GM12872 (cell line): Measurements from ENCODE around the gene RYR2.

ENCODE experiments used
- TF ChIP-seq, protein P1 (sequence below): IDR thresholded peaks from 3 replicates; pipeline ENCODE4 v1.5.1; 2011; ENCODE audit warnings: low read depth, mild to moderate bottlenecking, low read length, moderate library complexity; ENCODE audit not compliant: insufficient read depth

Gene RYR2

DNA sequence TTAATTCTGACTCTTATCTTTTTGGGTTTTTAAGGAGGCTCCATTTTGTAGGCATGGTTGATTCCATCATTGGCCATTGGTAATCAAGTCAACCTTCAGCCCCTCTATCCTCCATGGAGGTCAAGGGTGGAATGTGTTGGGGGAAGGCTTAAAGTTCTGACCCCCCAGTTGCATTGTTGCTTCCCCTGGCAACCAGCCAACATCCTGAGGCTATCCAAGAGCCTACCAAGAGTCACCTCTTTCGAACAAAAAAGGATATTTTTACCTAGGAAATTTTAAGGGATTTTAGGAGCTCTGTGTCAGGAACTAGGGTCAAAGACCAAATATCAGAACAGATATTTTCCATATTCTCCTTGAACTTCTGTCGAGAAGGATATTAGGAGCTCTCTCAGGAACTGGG lies 251.8 kb downstream of the RYR2 start:
- TF ChIP-seq, protein P1, sequence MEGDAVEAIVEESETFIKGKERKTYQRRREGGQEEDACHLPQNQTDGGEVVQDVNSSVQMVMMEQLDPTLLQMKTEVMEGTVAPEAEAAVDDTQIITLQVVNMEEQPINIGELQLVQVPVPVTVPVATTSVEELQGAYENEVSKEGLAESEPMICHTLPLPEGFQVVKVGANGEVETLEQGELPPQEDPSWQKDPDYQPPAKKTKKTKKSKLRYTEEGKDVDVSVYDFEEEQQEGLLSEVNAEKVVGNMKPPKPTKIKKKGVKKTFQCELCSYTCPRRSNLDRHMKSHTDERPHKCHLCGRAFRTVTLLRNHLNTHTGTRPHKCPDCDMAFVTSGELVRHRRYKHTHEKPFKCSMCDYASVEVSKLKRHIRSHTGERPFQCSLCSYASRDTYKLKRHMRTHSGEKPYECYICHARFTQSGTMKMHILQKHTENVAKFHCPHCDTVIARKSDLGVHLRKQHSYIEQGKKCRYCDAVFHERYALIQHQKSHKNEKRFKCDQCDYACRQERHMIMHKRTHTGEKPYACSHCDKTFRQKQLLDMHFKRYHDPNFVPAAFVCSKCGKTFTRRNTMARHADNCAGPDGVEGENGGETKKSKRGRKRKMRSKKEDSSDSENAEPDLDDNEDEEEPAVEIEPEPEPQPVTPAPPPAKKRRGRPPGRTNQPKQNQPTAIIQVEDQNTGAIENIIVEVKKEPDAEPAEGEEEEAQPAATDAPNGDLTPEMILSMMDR, result no peak

DNA sequence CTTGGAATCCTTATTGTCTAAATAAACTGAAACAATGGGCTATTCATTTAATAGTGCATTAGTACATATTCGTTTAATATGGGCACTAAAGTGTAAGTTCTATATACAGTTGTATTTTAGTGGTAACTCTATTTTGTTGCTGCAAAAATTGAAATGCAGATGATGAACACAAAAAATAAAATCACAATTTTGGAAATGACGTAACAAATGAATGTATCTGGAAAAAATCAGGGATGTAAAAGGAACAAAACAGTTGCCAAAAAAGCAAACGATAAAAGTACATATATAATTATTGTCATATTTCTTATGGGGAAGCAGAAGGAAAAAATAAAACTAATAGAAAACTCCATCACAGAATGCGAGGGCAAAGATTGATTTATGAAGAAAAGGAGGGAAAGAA lies 254.9 kb downstream of the RYR2 start:
- TF ChIP-seq, protein P1, result no peak

DNA sequence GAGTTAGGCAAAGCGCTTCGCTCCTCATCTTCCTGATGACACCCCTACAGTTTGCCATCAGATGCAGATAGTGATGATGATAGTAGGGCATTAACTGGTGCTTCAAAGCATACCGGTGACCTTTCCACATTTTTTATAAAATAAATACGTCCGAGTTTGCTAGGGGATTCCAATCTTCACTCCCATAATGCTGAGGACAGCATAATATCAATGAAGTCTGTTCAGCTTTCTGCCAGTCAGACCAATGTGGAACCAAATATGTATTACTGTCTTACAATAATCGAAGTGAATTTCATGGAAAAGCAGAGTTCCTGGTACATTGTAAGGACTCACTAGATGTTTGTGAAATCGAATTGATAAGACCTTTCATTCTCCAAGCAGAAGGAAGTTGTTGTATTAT lies 258.7 kb downstream of the RYR2 start:
- TF ChIP-seq, protein P1, result no peak

DNA sequence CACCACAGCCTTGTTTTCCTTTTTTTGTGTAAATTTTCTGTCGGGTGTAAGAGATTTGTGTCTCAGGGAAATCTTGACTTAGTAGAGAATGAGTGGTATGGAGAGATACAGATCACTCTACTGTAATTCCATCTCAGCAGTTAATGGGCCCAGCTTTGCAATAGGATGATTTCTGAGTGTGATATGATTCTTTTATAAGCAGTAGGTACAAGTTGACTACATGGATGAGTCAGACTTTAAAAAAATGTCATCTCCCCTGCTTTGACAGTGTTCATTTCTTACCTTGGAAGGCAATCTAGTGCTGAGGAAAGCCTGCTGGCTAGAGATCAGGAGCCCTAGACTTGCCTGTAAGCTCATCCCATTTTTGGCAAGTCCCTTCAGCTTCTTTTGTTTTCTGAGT lies 261.9 kb downstream of the RYR2 start:
- TF ChIP-seq, protein P1, result no peak

DNA sequence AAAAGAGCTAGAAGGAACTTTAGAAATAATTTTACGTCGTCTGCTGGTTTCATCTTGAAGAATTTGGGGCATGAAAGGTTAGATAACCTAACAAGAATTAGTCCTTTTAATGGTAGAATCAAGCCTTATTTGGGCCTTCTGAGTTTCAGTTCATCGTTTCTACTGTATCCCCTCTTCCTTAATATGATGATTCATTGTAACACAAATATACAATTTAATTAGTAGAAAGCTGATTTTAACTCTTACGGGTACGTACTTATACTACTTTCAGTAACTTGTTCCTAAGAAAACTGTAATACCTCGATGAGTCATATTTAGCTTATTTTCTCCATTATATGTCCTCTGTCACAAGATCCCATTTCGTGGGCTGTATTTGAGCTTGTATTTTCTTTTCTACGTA lies 264.7 kb downstream of the RYR2 start:
- TF ChIP-seq, protein P1, result no peak

DNA sequence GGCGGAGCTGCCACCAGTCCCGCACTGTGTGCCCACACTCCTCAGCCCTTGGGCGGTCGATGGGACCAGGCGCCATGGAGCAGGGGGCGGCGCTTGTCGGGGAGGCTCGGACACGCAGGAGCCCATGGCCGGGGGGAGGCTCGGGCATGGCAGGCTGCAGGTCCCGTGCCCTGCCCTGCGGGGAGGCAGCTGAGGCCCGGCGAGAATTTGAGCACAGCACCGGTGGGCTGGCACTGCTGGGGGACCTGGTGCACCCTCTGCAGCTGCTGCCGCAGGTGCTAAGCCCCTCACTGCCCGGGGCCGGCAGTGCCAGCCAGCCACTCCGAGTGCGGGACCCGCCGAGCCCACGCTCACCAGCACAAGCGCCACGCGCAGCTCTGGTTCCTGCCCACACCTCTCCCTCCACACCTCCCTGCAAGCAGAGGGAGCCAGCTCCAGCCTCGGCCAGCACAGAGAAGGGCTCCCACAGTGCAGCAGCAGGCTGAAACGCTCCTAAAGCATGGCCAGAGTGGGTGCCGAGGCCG lies 267.7 kb downstream of the RYR2 start:
- TF ChIP-seq, protein P1, result no peak

DNA sequence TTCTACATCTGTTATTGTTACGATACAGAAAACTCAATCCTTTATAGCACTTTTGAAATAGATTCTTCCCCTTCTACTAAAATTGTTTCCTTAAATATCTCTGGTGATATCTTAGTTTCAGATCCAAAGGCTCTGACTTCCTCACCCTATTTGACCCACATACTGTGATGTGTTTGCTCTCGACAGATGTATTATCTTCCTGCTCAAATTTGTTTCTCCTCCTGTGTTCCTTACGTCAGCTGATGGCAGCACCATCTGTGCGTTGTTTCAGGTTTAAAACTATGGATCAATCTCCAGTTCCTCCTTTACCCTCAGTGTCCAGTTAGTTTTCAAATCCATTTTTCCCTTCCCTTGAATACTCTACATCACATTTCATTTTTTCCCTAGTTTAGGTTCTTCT lies 274.4 kb downstream of the RYR2 start:
- TF ChIP-seq, protein P1, result no peak

DNA sequence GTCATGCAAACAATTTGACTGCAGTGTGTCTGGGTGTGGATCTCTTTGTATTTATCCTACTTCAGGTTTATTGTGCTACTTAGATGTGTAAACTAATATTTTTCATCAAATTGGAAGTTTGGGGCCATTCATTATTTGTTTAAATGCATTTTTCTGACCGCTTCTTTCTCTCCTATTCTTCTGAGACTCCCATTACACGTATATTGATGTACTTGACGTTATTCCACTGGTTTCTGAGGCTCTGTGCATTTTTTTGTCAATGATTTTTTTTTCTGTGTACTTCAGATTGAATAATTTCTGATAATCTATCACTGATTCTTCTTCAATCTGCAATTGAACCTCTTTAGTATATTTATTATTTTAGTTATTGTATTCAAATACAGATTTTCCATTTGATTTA lies 276.8 kb downstream of the RYR2 start:
- TF ChIP-seq, protein P1, result no peak
